ENCODE measurements around the gene CHML.

Gene CHML

GRCh38 chr1:241612533-241613477, 27.4 kb downstream of the CHML start:
- H3K36me3 ChIP-seq (ENCODE audit: control insufficient read depth in 2 of 2, insufficient read depth in 1 of 2, low read length in 2 of 2) = no peaks in the 10 kb centered on the region
- ChIA-PET POLR2A (no interaction called here), CTCF (interaction anchor here (0.6 to 2.6 kb wide), 6 partner anchors 8 to 805 kb away, joined by 3 to 7 read pairs (median 5); no protein-coding TSS in a partner anchor)
- no peak overlapping the region for H3K4me3 ChIP-seq (ENCODE audit: low read depth, low read length)
- no peaks in the 10 kb centered on the region for H3K9me3 ChIP-seq (ENCODE audit: control insufficient read depth, insufficient read depth, low read depth, low read length)
- no peak for TF ChIP-seq ZNF146 (tag by site-specific recombination; IDR thresholded peaks at IDR 0.05)
- TF ChIP-seq ZNF654 (tag by site-specific recombination; IDR thresholded peaks at IDR 0.05; ENCODE audit: low read depth) = no peak
- no peaks in the 10 kb centered on the region for H3K4me1 ChIP-seq (ENCODE audit: control insufficient read depth, insufficient read depth, low read length)
- H3K27ac ChIP-seq (ENCODE audit: extremely low read depth, low read depth, low read length) = no peak overlapping the region

GRCh38 chr1:241611736-241612135, 28.4 kb downstream of the CHML start:
- POLR2A ChIA-PET = interaction anchor here (0.6 kb wide), 1 partner anchor 236 kb away, joined by 3 read pairs; the partner anchor contains the start of gene EXO1
- Histone ChIP-seq H3K27ac (ENCODE audit: extremely low read depth, low read depth, low read length) (no peak overlapping the region), H3K4me3 (ENCODE audit: low read depth, low read length) (no peak overlapping the region), H3K9me3 (ENCODE audit: control insufficient read depth, insufficient read depth, low read depth, low read length) (no peaks in the 10 kb centered on the region), H3K36me3 (ENCODE audit: control insufficient read depth in 2 of 2, insufficient read depth in 1 of 2, low read length in 2 of 2) (no peaks in the 10 kb centered on the region), H3K4me1 (ENCODE audit: control insufficient read depth, insufficient read depth, low read length) (no peaks in the 10 kb centered on the region)
- CTCF ChIA-PET = interaction anchor here (0.6 to 2.6 kb wide), 9 partner anchors 8 to 454 kb away, joined by 3 to 7 read pairs (median 4); no protein-coding TSS in a partner anchor
- no peak for TF ChIP-seq ZNF19 (tag by site-specific recombination; IDR thresholded peaks at IDR 0.05; ENCODE audit: low read depth)
- TF ChIP-seq ZNF16 (tag by site-specific recombination; IDR thresholded peaks at IDR 0.05; ENCODE audit: low read depth) = no peak
- no peak for TF ChIP-seq KLF1 (tag by site-specific recombination; IDR thresholded peaks at IDR 0.05)
- TF ChIP-seq ZNF658 (tag by site-specific recombination; IDR thresholded peaks at IDR 0.05) = no peak
- no peak for TF ChIP-seq ZNF558 (tag by site-specific recombination; IDR thresholded peaks at IDR 0.05)
- TF ChIP-seq ZNF654 (tag by site-specific recombination; IDR thresholded peaks at IDR 0.05; ENCODE audit: low read depth) = no peak
- no peak for TF ChIP-seq ZNF174 (tag by site-specific recombination; IDR thresholded peaks at IDR 0.05)
- TF ChIP-seq ZNF544 (tag by site-specific recombination; IDR thresholded peaks at IDR 0.05) = no peak
- no peak for TF ChIP-seq TRIM28 (IDR thresholded peaks at IDR 0.05; ENCODE audit: borderline replicate concordance, low read length)
- no peak for TF ChIP-seq ZNF398 (tag by site-specific recombination; IDR thresholded peaks at IDR 0.05)
- TF ChIP-seq ZNF571 (tag by site-specific recombination; IDR thresholded peaks at IDR 0.05) = no peak
- TF ChIP-seq ZSCAN5A (tag by site-specific recombination; IDR thresholded peaks at IDR 0.05) = no peak
- no peak for TF ChIP-seq ZBTB6 (tag by site-specific recombination; IDR thresholded peaks at IDR 0.05)
- TF ChIP-seq PRDM1 (tag by site-specific recombination; IDR thresholded peaks at IDR 0.05) = no peak
- TF ChIP-seq BCL6B (tag by site-specific recombination; IDR thresholded peaks at IDR 0.05) = no peak

Measured in HEK293 (cell line).